ENCODE measurements around the gene GALR1.
"Not testable (repeated sequence)": the region's sequence is repeated elsewhere in the genome, so short reads cannot be mapped to it uniquely, and the experiment has no call there.

GALR1 gene

DNA sequence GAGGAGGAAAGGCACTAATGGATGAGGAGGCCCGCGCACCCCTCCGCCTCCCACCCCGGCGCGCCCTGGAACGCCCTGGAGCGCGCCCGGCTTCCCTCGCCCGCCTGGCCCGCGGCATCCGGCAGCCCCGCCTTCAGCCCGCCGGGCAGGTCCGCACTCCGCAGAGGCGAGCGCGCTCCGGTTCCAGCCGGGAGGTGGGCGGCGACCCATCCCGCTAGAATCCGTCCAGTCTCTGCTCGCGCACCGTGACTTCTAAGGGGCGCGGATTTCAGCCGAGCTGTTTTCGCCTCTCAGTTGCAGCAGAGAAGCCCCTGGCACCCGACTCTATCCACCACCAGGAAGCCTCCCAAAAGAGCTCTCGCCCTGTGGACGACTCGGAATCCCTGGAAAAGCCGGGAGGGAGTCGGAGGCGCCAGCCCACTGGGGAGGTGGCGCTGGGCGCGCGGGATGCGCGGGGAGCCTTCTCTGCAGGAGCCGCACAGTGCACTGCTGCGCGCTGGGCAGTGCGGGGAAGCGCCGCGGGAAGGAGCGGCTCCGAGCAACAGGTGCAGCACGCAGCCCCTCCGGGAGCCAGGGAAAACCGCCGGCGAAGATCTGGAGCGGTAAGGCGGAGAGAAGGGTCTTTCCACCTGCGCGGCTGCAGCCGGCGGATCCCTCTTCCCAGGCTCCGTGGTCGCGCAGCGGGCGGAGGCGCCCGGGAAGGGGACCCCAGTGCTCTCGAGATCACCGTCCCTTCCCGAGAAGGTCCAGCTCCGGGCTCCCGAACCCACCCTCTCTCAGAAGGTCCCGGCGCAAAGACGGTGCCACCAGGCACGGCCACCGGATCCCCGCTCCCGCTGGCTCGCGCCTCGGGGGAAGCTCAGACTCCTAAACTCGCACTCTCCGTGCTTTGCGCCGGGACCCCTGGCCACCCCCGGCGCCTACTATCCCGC lies at the start of gene GALR1:
Gene GALR1 (plus strand): TSS at position 280 of the 932 bp plus-strand sequence. CDS start 701 bp downstream, outside the sequence.
- no peak for DNase-seq

DNA sequence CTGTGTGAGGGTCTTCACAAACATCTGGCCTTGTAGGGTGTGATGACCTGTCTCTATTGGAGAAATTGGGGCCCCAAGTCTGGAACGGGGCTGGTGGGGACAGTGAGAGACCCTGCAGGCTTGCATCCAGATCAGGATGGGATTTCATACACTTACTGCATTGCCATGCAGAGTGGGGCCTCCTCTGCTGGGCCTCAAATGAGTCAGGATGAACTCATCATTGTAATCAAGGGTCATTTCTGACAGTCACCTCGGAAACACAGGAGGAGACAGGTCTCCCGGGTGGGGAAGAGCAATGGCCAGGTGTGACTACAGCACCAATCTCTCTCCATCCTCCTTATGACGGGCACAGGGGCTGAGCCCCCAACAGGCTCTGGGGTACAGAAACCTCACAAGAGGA lies 48.1 kb upstream of the GALR1 start:
- no peak for DNase-seq

DNA sequence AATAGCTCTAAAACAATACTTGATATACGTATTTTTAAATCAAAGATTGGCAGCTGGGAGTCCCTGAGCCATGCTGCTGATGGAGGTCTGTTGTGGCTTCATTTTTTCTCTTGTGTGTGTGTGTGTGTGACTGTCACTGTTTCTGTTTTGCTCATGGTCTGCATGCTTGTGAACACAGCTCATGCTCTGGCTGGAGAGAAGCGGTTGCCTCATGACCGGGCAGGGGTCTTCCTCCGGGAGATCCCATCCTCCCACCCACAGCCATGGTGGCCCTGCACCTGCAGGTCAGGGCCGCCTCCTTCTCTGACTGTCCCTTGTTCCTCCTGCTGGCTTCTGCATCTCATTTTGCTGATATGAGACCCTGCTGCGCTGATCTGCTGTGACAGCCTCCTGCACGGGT lies 47.3 kb upstream of the GALR1 start:
- no peak for DNase-seq

- no peak for DNase-seq
Measured at GRCh38 chr18:77203071-77203470, 46.6 kb upstream of the GALR1 start.

DNA sequence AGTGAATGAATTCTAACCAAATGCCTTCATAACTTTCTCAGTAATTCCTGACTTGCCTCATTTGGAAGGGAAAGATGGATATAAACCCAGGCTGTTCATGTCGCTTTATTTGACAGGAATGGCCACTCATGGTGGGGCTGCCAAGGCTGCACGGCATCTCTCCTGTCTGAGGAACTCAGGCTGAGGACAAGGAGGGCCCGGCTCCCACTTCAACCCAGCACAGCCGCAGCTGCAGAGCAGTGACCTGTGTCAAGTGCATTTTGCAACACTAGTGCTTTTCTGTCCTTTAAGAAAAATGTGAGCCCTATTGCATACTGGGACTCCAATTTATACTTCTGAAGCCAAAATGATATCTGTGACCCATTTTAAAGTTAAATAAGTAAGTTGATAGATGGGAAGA lies 45.8 kb upstream of the GALR1 start:
- DNase-seq: no peak

DNA sequence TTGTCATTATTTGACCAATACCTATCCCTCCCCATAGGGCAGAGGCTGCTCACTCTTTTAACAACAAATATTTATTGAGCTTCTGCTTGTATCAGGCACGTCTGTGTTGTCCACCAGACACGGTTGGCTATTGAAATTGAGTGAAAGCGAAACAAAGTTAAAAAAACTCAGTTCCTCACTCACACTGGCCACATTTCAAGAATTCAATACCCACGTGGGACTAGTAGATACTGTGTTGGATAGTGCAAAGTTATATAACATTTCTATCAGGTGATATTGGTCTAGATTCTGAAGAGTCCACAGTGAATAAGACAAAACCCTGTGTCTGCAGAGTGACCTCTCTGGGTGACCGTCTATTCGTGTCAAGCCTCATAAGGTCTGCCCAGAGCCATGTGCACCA lies 43.9 kb upstream of the GALR1 start:
- DNase-seq: no peak

GRCh38 chr18:77206676-77207374 lies 42.8 kb upstream of the GALR1 start:
- no peak for DNase-seq

- peak in 9 of 56 donors; percentile 5 to 36 (median 27) for DNase-seq
Measured at GRCh38 chr18:77207540-77207939, 42.1 kb upstream of the GALR1 start.

DNA sequence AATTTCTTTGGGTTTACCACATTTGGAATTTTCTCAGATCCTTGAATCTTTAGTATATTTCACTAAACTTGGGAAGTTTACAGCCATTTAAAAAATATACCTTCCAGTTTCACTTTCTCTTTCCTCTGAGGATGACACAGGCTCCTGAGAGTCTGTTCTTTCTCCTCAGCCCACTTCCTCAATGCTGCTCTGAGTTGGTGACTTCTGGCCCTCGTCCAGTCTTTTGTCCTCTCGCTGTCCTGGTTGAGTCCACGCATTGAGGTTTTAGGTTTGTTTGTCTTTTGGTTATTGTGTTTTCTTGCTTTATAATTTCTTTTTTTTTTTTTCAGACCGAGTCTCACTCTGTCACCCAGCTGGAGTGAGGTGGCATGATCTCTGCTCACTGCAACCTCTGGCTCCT lies 40.7 kb upstream of the GALR1 start:
- DNase-seq: peak in 4 of 56 donors; percentile 2 to 29 (median 17)

- no peak for DNase-seq
Measured at GRCh38 chr18:77209587-77209986, 40.1 kb upstream of the GALR1 start.

GRCh38 chr18:77210249-77210648 lies 39.4 kb upstream of the GALR1 start:
- DNase-seq: no peak

DNA sequence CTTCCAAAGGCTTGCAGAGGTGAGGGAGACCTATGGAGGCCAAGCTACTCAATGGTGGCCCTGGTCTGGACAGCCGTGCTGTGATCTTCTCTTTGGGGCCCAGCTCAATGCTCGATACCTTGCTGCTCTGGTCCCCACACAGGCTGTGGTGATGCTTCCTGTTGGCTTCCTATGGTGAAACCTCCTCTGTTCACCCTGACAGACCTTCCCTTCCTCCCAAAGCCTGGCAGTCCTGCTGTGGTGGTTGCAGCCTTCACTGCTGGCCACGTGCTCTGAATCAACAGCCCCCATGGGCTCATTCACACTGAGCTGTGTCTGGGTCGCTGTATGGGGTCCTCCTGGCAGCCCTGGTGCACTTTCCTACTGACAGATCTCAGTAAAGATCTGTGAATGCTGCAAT lies 31.0 kb upstream of the GALR1 start:
- no peak for DNase-seq

GRCh38 chr18:77220726-77221125 lies 28.9 kb upstream of the GALR1 start:
- DNase-seq: no peak

- DNase-seq: no peak
Measured at GRCh38 chr18:77222464-77222863, 27.2 kb upstream of the GALR1 start.

- DNase-seq: no peak
Measured at GRCh38 chr18:77223221-77223639, 26.4 kb upstream of the GALR1 start.

DNA sequence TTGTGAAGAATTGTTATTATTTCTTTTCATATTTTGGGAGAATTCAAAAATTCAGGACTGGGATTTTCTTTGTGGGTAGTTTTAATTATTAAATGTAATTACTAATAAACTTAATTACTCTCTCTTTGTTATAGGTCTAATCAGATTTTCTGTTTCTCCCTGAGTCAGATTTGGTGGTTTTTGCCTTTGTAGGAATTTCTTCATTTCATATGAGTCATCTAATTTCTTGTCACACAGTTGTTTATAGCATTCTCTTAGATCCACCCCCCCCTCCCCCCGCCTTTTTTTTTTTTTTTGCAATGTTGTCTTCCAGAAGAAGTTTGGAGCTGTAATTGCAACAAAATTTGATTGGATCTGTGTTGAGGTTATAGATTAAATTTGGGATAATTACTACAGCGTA lies 26.0 kb upstream of the GALR1 start:
- no peak for DNase-seq

GRCh38 chr18:77230645-77231044 lies 19.0 kb upstream of the GALR1 start:
- no peak for DNase-seq

- no peak for DNase-seq
Measured at GRCh38 chr18:77234504-77235365, 14.9 kb upstream of the GALR1 start.

DNA sequence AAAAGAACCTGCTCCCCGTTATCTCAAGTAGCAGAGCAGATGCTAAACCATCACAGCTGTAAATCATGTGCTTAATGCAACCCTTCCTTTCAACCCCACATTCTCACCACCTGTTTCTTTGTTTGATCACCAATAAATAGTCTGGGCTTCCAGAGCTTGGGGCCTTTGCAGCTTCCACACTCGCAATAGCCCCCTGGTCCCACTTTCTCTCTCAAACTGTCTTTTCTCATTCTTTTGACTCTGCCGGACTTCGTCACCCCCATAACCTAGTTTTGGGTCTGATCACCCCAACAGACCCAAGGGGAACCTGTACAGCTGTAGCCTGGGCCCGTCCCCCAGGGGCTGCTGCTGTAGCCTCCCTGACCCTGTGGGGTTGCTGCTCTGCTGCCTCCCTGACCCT lies 10.4 kb upstream of the GALR1 start:
- not testable (repeated sequence) for DNase-seq

DNA sequence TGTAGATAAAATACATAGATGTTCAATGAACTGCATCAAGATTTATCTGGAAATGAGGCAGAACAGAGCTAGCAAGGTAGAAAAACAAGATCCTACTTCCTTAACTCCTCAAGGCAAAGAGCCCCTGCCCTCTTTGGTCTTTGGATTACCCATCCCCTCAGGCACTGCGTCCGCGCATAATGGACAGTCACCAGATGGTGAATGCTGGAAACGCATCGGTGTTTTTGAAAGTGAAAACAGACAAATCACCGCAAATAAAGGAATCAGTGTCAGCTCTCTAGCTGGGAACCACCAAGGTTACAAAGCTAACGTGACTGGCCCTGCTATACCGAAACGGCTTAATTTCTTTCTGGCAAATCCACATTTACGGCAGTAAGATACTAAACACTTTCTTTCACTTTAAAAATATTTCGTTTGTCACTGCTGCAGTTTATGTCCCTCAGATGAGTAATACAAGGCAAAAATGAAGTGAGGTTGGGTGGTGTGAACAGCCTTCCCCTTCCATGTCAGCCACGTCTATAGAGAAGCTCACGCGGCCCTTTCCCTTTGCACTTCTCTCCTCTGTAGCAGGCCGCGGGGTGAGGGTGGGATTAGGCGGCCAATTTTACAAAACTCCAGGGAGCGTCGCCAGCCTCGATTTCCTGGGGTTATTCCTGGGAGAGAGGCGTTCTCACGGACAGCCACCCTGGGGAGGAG lies 627 bp upstream of the GALR1 start:
- no peak for DNase-seq

DNA sequence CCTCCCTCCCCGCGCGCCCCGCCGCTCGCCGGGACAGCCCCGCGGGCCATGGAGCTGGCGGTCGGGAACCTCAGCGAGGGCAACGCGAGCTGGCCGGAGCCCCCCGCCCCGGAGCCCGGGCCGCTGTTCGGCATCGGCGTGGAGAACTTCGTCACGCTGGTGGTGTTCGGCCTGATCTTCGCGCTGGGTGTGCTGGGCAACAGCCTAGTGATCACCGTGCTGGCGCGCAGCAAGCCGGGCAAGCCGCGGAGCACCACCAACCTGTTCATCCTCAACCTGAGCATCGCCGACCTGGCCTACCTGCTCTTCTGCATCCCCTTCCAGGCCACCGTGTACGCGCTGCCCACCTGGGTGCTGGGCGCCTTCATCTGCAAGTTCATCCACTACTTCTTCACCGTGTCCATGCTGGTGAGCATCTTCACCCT lies 865 bp downstream of the GALR1 start:
- no peak for DNase-seq
